Measurements from ENCODE around the gene PRKX. TPM values are rescaled to one million over a fixed set of nuclear protein-coding genes. Genes with fewer than 3 reads are reported as not detected.

PRKX gene
- total and polyA plus RNA-seq, 2 experiments from 2014 or later, result 12.1 to 18.2 TPM

DNA sequence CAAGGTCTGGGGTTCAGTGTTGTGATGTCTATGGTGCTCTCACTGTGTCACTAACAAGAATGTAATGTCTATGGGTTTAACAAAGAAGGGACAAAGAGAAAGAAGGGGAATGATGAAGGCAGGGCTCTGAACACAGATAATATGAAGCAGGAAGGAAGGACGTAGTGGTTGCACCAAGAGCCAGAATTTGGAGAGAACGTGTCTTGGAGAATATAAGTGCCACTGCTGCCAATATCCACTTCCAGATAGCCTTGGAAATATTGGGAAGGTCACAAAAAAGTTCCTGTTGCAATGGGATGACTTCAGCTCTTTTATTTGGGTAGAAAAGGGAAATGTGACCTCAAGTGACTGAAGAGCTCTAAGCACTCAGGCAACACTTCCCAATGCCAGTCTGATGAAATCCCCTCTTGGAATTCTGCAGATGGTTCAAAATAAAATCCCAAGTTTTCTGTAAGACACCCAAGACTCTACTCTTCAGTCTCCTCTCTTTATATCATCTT, 131.8 kb downstream of the PRKX start:
- H3K9me2 ChIP-seq (replicated peaks; ENCODE audit: insufficient read depth), result no peaks in the 10 kb centered on the region
- H3K9me3 ChIP-seq (ENCODE audit: low read depth), result no peaks in the 10 kb centered on the region
- no peaks in the 10 kb centered on the region for H3K36me3 ChIP-seq (replicated peaks; ENCODE audit: insufficient read depth, low read depth)
- H3K4me2 ChIP-seq, result no peak overlapping the region
- H3K4me3 ChIP-seq, result no peak overlapping the region
- no peak for TF ChIP-seq EZH2 (IDR thresholded peaks at IDR 0.05; ENCODE audit: borderline replicate concordance)
- TF ChIP-seq, protein P1, sequence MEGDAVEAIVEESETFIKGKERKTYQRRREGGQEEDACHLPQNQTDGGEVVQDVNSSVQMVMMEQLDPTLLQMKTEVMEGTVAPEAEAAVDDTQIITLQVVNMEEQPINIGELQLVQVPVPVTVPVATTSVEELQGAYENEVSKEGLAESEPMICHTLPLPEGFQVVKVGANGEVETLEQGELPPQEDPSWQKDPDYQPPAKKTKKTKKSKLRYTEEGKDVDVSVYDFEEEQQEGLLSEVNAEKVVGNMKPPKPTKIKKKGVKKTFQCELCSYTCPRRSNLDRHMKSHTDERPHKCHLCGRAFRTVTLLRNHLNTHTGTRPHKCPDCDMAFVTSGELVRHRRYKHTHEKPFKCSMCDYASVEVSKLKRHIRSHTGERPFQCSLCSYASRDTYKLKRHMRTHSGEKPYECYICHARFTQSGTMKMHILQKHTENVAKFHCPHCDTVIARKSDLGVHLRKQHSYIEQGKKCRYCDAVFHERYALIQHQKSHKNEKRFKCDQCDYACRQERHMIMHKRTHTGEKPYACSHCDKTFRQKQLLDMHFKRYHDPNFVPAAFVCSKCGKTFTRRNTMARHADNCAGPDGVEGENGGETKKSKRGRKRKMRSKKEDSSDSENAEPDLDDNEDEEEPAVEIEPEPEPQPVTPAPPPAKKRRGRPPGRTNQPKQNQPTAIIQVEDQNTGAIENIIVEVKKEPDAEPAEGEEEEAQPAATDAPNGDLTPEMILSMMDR (IDR thresholded peaks at IDR 0.05; ENCODE audit: poor library complexity), result no peak
- TF ChIP-seq EZH2phosphoT487 (IDR thresholded peaks at IDR 0.05; ENCODE audit: low read depth, severe bottlenecking, unreplicated experiment), result no peak
- no peaks in the 10 kb centered on the region for H4K20me1 ChIP-seq (ENCODE audit: insufficient read depth, poor library complexity, severe bottlenecking)
- no peaks in the 10 kb centered on the region for H3K27me3 ChIP-seq
- H2AFZ ChIP-seq, result no peak overlapping the region
- H3K27ac ChIP-seq, result no peak overlapping the region
- no peak for DNase-seq (ENCODE audit: low spot score)
- 69% methylated on average over 2 of the region's 2 CpGs for WGBS (ENCODE audit: low lambda C conversion rate, missing lambda C conversion rate)
- H3K4me1 ChIP-seq (ENCODE audit: insufficient read depth), result no peaks in the 10 kb centered on the region
- no peaks in the 10 kb centered on the region for H3K79me2 ChIP-seq

DNA sequence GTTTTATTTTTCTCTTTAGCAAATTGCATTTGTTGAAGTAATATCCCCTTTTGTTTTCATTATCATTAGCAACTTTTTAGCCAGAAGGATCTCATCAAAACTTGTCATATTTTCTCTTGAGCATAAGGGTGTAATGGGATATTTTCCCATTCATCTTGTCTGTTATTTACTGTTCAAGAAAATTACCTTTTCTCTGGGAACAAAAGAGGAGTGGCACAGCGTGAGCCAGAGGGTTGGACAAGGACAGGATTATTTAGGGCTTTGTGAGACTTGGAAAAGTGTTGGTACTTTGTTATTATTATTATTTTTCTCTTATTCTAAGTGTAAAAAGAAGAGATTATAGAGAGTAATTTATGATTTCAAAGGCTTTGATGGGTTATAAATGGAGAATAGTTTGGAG, 135.9 kb downstream of the PRKX start:
- Histone ChIP-seq H3K27me3 (no peaks in the 10 kb centered on the region), H2AFZ (no peak overlapping the region), H3K79me2 (no peaks in the 10 kb centered on the region), H3K4me1 (ENCODE audit: insufficient read depth) (no peaks in the 10 kb centered on the region), H3K9me3 (ENCODE audit: low read depth) (no peaks in the 10 kb centered on the region), H4K20me1 (ENCODE audit: insufficient read depth, poor library complexity, severe bottlenecking) (no peaks in the 10 kb centered on the region), H3K4me3 (no peak overlapping the region), H3K36me3 (replicated peaks; ENCODE audit: insufficient read depth, low read depth) (no peaks in the 10 kb centered on the region), H3K27ac (no peak overlapping the region), H3K4me2 (no peak overlapping the region), H3K9me2 (replicated peaks; ENCODE audit: insufficient read depth) (no peaks in the 10 kb centered on the region)
- WGBS (ENCODE audit: low lambda C conversion rate, missing lambda C conversion rate), result 70% methylated on average over 1 of the region's 1 CpG
- no peak for DNase-seq (ENCODE audit: low spot score)
- TF ChIP-seq EZH2 (IDR thresholded peaks at IDR 0.05; ENCODE audit: borderline replicate concordance) (no peak), EZH2phosphoT487 (IDR thresholded peaks at IDR 0.05; ENCODE audit: low read depth, severe bottlenecking, unreplicated experiment) (no peak)
- TF ChIP-seq, protein P1 (IDR thresholded peaks at IDR 0.05; ENCODE audit: poor library complexity), result no peak

DNA sequence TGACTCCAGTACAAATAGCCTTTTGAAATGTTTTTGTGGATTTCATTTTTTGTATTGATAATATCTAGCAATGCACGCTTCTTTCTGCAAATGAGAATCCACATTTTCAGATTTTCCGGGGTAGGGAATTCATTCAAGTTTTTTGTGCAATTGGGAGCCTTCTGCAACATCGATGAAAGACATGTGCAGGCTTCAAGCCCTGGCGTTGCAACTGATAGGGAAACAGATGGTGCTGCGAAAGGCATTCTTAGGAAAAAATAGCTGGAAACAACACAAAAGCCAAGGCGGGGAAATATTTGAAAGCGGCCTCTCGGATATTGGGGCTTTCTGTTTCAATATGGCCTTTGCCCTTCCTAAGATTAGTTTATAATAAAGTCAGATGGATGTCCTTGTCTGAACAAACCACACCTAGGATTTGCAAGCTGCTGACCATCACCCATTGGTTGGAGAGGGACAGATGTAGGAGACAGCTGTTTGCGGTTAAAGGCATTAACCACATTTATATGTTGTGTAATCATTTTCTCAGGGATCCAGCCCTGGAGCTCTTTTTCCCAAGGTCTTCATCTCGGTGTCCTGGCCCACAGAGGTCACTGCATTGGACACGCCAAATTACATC, 136.5 kb downstream of the PRKX start:
- Histone ChIP-seq H3K9me2 (replicated peaks; ENCODE audit: insufficient read depth) (no peaks in the 10 kb centered on the region), H3K9me3 (ENCODE audit: low read depth) (no peaks in the 10 kb centered on the region), H4K20me1 (ENCODE audit: insufficient read depth, poor library complexity, severe bottlenecking) (no peaks in the 10 kb centered on the region), H2AFZ (no peak overlapping the region), H3K4me2 (no peak overlapping the region), H3K4me3 (no peak overlapping the region), H3K27me3 (no peaks in the 10 kb centered on the region), H3K79me2 (no peaks in the 10 kb centered on the region), H3K27ac (no peak overlapping the region), H3K4me1 (ENCODE audit: insufficient read depth) (no peaks in the 10 kb centered on the region), H3K36me3 (replicated peaks; ENCODE audit: insufficient read depth, low read depth) (no peaks in the 10 kb centered on the region)
- 64% methylated on average over 11 of the region's 11 CpGs for WGBS (ENCODE audit: low lambda C conversion rate, missing lambda C conversion rate)
- no peak for DNase-seq (ENCODE audit: low spot score)
- TF ChIP-seq, protein P1 (IDR thresholded peaks at IDR 0.05; ENCODE audit: poor library complexity), result no peak
- no peak for TF ChIP-seq EZH2 (IDR thresholded peaks at IDR 0.05; ENCODE audit: borderline replicate concordance)
- TF ChIP-seq EZH2phosphoT487 (IDR thresholded peaks at IDR 0.05; ENCODE audit: low read depth, severe bottlenecking, unreplicated experiment), result no peak

Data from hepatocyte (in vitro differentiated cells).